H1 (cell line): ENCODE data around the gene TBC1D4. TPM values are rescaled to one million over a fixed set of nuclear protein-coding genes. Genes with fewer than 3 reads are reported as not detected.

ENCODE experiments used
- CTCF ChIA-PET: fragments of 300-600 bp; sonication (Branson Sonifier 250); formaldehyde crosslinking; loops from one replicate; lab custom pipeline; 2021; ENCODE audit not compliant: partially characterized antibody; lab: Charles Lee
- POLR2A ChIA-PET: fragments of 300-600 bp; sonication (Branson Sonifier 250); formaldehyde crosslinking; loops from one replicate; lab custom pipeline; 2021; ENCODE audit warnings: inconsistent platforms; ENCODE audit not compliant: partially characterized antibody; lab: Charles Lee
- DNase-seq, 2 experiments: peaks; one replicate each; pipeline versions ENCODE4 v3.0.0 to v3.0.0-alpha.2; 2010 to 2022; ENCODE audit warnings: low spot score in 2 of 2, low read depth in 1 of 2, mixed read lengths in 1 of 2
- FAIRE-seq: peaks from 2 replicates; lab custom pipeline; 2011; peaks lifted over from hg19 to GRCh38; lab: Jason Lieb, UNC
- H2AFZ ChIP-seq: 2 replicates; pipeline ENCODE4 v1.8.1; 2012; ENCODE audit warnings: low read length, inconsistent platforms
- H2AK5ac ChIP-seq: 2 replicates; pipeline ENCODE4 v1.6.1; 2013; ENCODE audit warnings: low read depth, low read length
- H2BK120ac ChIP-seq: replicated peaks from 2 replicates; pipeline ENCODE3; 2013; ENCODE audit warnings: low read depth, low read length, inconsistent platforms
- H2BK12ac ChIP-seq: 2 replicates; pipeline ENCODE4 v1.6.1; 2013; ENCODE audit warnings: low read depth, low read length
- H2BK15ac ChIP-seq: 2 replicates; pipeline ENCODE4 v1.6.1; 2013; ENCODE audit warnings: low read length
- H2BK20ac ChIP-seq: 2 replicates; pipeline ENCODE4 v1.6.1; 2013; ENCODE audit warnings: low read length
- H2BK5ac ChIP-seq: 2 replicates; pipeline ENCODE4 v1.6.1; 2013; ENCODE audit warnings: low read depth, low read length
- H3K14ac ChIP-seq: 2 replicates; pipeline ENCODE4 v1.6.1; 2013; ENCODE audit warnings: inconsistent platforms; ENCODE audit not compliant: insufficient read length
- H3K18ac ChIP-seq: 2 replicates; pipeline ENCODE4 v1.6.1; 2013; ENCODE audit warnings: low read length; ENCODE audit errors: extremely low read depth
- H3K23ac ChIP-seq: 2 replicates; pipeline ENCODE4 v1.6.1; 2013; ENCODE audit warnings: inconsistent platforms; ENCODE audit not compliant: insufficient read length
- H3K23me2 ChIP-seq: 2 replicates; pipeline ENCODE4 v1.6.1; 2013; ENCODE audit warnings: low read depth, low read length
- H3K27ac ChIP-seq: 2 replicates; pipeline ENCODE4 v1.6.1; 2011; ENCODE audit warnings: low read depth, low read length, inconsistent platforms
- H3K27me3 ChIP-seq, 4 experiments: replicated peaks in 1 of 4; 1 replicate in 1 of 4; 2 replicates in 3 of 4; pipeline versions ENCODE4 v1.6.1 to v1.8.1; 2011 to 2013; ENCODE audit warnings: low read length in 3 of 4, mild to moderate bottlenecking in 3 of 4, inconsistent platforms in 2 of 4, mixed read lengths in 2 of 4, moderate library complexity in 1 of 4; ENCODE audit not compliant: control insufficient read depth in 3 of 4, insufficient read depth in 3 of 4; ENCODE audit errors: extremely low read depth in 1 of 4
- H3K36me3 ChIP-seq, 4 experiments: 2 replicates each; pipeline versions ENCODE4 v1.6.1 to v1.8.1; 2011 to 2013; ENCODE audit warnings: mild to moderate bottlenecking in 4 of 4, low read length in 3 of 4, moderate library complexity in 2 of 4, control low read depth in 1 of 4, inconsistent platforms in 1 of 4; ENCODE audit not compliant: insufficient read depth in 4 of 4, control insufficient read depth in 2 of 4
- H3K4ac ChIP-seq: replicated peaks from 2 replicates; pipeline ENCODE3; 2013; ENCODE audit warnings: low read length, low read depth, mixed read lengths, inconsistent platforms; ENCODE audit not compliant: insufficient read length
- H3K4me1 ChIP-seq, 4 experiments: replicated peaks in 1 of 4; 1 replicate in 1 of 4; 2 replicates in 3 of 4; pipeline versions ENCODE4 v1.6.1 to v1.8.1; 2011 to 2013; ENCODE audit warnings: low read length in 3 of 4, inconsistent platforms in 2 of 4, mixed read lengths in 1 of 4; ENCODE audit not compliant: insufficient read depth in 4 of 4, control insufficient read depth in 3 of 4
- H3K4me2 ChIP-seq, 2 experiments: 2 replicates each; pipeline versions ENCODE4 v1.6.1 to v1.8.1; 2011 to 2013; ENCODE audit warnings: low read depth in 2 of 2, low read length in 2 of 2, control low read depth in 1 of 2, inconsistent platforms in 1 of 2, mild to moderate bottlenecking in 1 of 2; ENCODE audit not compliant: insufficient read depth in 1 of 2
- H3K4me3 ChIP-seq, 4 experiments: fragments of 200-600, 300-600 bp in 1 of 4; sonication (generic), shearing (Covaris generic), sonication (Bioruptor Twin) in 1 of 4; 2 replicates each; pipeline versions ENCODE4 v1.5.1 to v1.8.1; 2011 to 2016; ENCODE audit warnings: low read length in 4 of 4, low read depth in 3 of 4, control low read depth in 2 of 4, inconsistent platforms in 2 of 4, mild to moderate bottlenecking in 2 of 4, mixed read lengths in 1 of 4, moderate library complexity in 1 of 4; ENCODE audit not compliant: insufficient read depth in 2 of 4; ENCODE audit errors: extremely low read depth in 1 of 4
- H3K56ac ChIP-seq: replicated peaks from 2 replicates; pipeline ENCODE3; 2013; ENCODE audit warnings: low read depth, mild to moderate bottlenecking, mixed read lengths, low read length, inconsistent platforms; ENCODE audit not compliant: insufficient read length
- H3K79me1 ChIP-seq: 2 replicates; pipeline ENCODE4 v1.6.1; 2013; ENCODE audit warnings: low read depth, low read length, control low read depth
- H3K79me2 ChIP-seq, 2 experiments: 2 replicates each; pipeline versions ENCODE4 v1.6.1 to v1.8.1; 2012 to 2013; ENCODE audit warnings: low read length in 2 of 2, mild to moderate bottlenecking in 2 of 2, inconsistent platforms in 1 of 2; ENCODE audit not compliant: insufficient read depth in 2 of 2, control insufficient read depth in 1 of 2
- H3K9ac ChIP-seq, 4 experiments: replicated peaks in 1 of 4; 1 replicate in 1 of 4; 2 replicates in 3 of 4; pipeline versions ENCODE4 v1.6.1 to v1.8.1; 2011 to 2013; ENCODE audit warnings: low read depth in 3 of 4, low read length in 3 of 4, control low read depth in 2 of 4, mild to moderate bottlenecking in 2 of 4, moderate library complexity in 2 of 4, inconsistent platforms in 1 of 4; ENCODE audit errors: extremely low read depth in 1 of 4
- H3K9me3 ChIP-seq, 2 experiments: 2 replicates each; pipeline versions ENCODE4 v1.6.1 to v1.8.1; 2012 to 2013; ENCODE audit warnings: mild to moderate bottlenecking in 2 of 2, moderate library complexity in 2 of 2, control low read depth in 1 of 2, inconsistent platforms in 1 of 2, low read depth in 1 of 2, low read length in 1 of 2, mixed read lengths in 1 of 2; ENCODE audit not compliant: insufficient read depth in 2 of 2
- H4K20me1 ChIP-seq, 2 experiments: replicated peaks in 1 of 2; 2 replicates each; pipeline versions ENCODE3 to v1.8.1; 2011 to 2013; ENCODE audit warnings: inconsistent platforms in 2 of 2, low read length in 2 of 2, mild to moderate bottlenecking in 1 of 2; ENCODE audit not compliant: insufficient read depth in 2 of 2, control insufficient read depth in 1 of 2
- H4K5ac ChIP-seq: 2 replicates; pipeline ENCODE4 v1.6.1; 2013; ENCODE audit warnings: low read length, low read depth, mixed read lengths, inconsistent platforms; ENCODE audit not compliant: insufficient read length
- H4K8ac ChIP-seq: 2 replicates; pipeline ENCODE4 v1.8.0; 2013; ENCODE audit warnings: mild to moderate bottlenecking, moderate library complexity, low read length, inconsistent platforms; ENCODE audit not compliant: insufficient read depth; ENCODE audit errors: extremely low read depth
- H4K91ac ChIP-seq: replicated peaks from 2 replicates; pipeline ENCODE3; 2013; ENCODE audit warnings: low read length, mixed read lengths, inconsistent platforms; ENCODE audit not compliant: insufficient read length
- BRCA1 ChIP-seq: IDR thresholded peaks from 2 replicates; pipeline ENCODE4 v1.6.1; 2012; ENCODE audit warnings: low read depth, low read length, improper control_type of control experiment
- CEBPB ChIP-seq: IDR thresholded peaks from 2 replicates; pipeline ENCODE4 v1.6.1; 2012; ENCODE audit warnings: low read depth, low read length
- CHD2 ChIP-seq: IDR thresholded peaks from 2 replicates; pipeline ENCODE4 v1.6.1; 2012; ENCODE audit warnings: low read length, improper control_type of control experiment
- EGR1 ChIP-seq: IDR thresholded peaks from 2 replicates; pipeline ENCODE4 v1.6.1; 2011; ENCODE audit warnings: low read depth, low read length, borderline replicate concordance
- NANOG ChIP-seq: IDR thresholded peaks from 2 replicates; pipeline ENCODE4 v1.6.1; 2011; ENCODE audit warnings: low read length, low read depth, mild to moderate bottlenecking, inconsistent platforms; ENCODE audit not compliant: insufficient read depth, poor library complexity, severe bottlenecking
- PHF8 ChIP-seq: fragments of 200-600 bp; sonication (generic); conservative IDR thresholded peaks from 2 replicates; pipeline ENCODE4 v1.7.1; 2012; ENCODE audit warnings: low read depth, mild to moderate bottlenecking, inconsistent platforms, low read length, moderate library complexity
- POLR2A ChIP-seq, 2 experiments: IDR thresholded peaks; 1 replicate in 1 of 2; 2 replicates in 1 of 2; pipeline ENCODE4 v1.6.1; 2011; ENCODE audit warnings: low read depth in 2 of 2, low read length in 2 of 2, mild to moderate bottlenecking in 2 of 2; ENCODE audit errors: control extremely low read depth in 1 of 2
- RBBP5 ChIP-seq: IDR thresholded peaks from 2 replicates; pipeline ENCODE4 v1.7.1; 2012; ENCODE audit warnings: low read depth, mild to moderate bottlenecking, inconsistent platforms, low read length, moderate library complexity, borderline replicate concordance
- RXRA ChIP-seq: IDR thresholded peaks from 2 replicates; pipeline ENCODE4 v1.6.1; 2011; ENCODE audit warnings: low read depth, mild to moderate bottlenecking, low read length, moderate library complexity; ENCODE audit not compliant: insufficient read depth
- SUZ12 ChIP-seq: fragments of 200-600 bp; sonication (generic); IDR thresholded peaks from 2 replicates; pipeline ENCODE4 v1.6.1; 2012; ENCODE audit warnings: mild to moderate bottlenecking, inconsistent platforms, low read length, moderate library complexity, mixed read lengths
- TBP ChIP-seq: IDR thresholded peaks from 2 replicates; pipeline ENCODE4 v1.6.1; 2011; ENCODE audit warnings: low read depth, low read length, improper control_type of control experiment
- TCF12 ChIP-seq: IDR thresholded peaks from 2 replicates; pipeline ENCODE4 v1.6.1; 2011; ENCODE audit warnings: low read depth, mild to moderate bottlenecking, low read length
- TEAD4 ChIP-seq: IDR thresholded peaks from 2 replicates; pipeline ENCODE4 v1.6.1; 2012; ENCODE audit warnings: low read depth, low read length, inconsistent platforms, mixed read lengths
- USF2 ChIP-seq: IDR thresholded peaks from 2 replicates; pipeline ENCODE4 v1.6.1; 2011; ENCODE audit warnings: low read length, improper control_type of control experiment
- WGBS, 2 experiments: shearing (Covaris generic) in 1 of 2; methylation state at CpG; one replicate each; pipeline versions ENCODE4 v1.1.6 to v1.1.7; 2013 to 2015; ENCODE audit warnings: low lambda C conversion rate in 2 of 2, mixed read lengths in 2 of 2, inconsistent platforms in 1 of 2, low coverage in 1 of 2, missing lambda C conversion rate in 1 of 2; ENCODE audit not compliant: insufficient replicate concordance in 2 of 2, insufficient coverage in 1 of 2, insufficient read length in 1 of 2; ENCODE audit errors: extremely low coverage in 1 of 2, missing lambda C conversion rate in 1 of 2; 5-methylcytosine and 5-hydroxymethylcytosine counted together
- polyA plus RNA-seq, 7 experiments: library from polyadenylated mRNA; depleted of rRNA in 3 of 7; stranded (reverse) in 5 of 7; unstranded in 2 of 7; fragments of >200 nt in 5 of 7; fragments of 200-250 nt in 2 of 7; gene quantifications; 1 replicate in 5 of 7; 2 replicates in 1 of 7; 4 replicates in 1 of 7; pipeline versions ENCODE4 v1.2.1 to v1.2.3, GENCODE V29; 2011 to 2013; ENCODE audit warnings: missing spikeins in 2 of 7, mixed read lengths in 2 of 7
- total RNA-seq: library from RNA; stranded (reverse); fragmentation: NEBNext Ultra II Directional; extraction: Animal tissue kit (Norgen Biotek cat#: 25700); gene quantifications from 2 replicates; pipeline ENCODE4 v1.2.1, GENCODE V29; 2021

TBC1D4 gene
- total and polyA plus RNA-seq, 2 of the 8 experiments (the other 6 are each of a cell fraction or from before 2014, with no cell fraction given) = 16.7 to 39.0 TPM

DNA sequence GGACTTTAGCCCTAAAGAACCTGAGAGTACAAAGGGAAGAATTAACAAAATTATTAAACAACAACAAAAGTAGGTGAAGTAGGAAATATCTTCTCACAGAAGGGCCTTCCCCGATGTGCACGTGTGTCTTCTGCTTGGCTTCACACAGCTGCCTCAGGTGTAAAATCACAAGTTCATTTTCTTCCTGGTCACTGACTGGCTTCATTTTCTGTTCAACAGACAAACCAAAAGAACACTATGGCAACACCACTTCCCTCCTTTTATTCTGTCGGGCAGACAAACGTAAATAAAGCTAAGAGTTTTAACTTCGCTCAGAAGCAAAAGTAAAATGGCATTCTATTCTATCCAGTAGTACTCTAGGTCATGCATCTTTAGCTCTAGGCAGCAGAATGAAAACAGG, 140.9 kb downstream of the TBC1D4 start:
- Histone ChIP-seq H4K91ac (no peak overlapping the region), H3K27me3 (peaks cover 0 to 1% (median 0%) of the 10 kb centered on the region in 4 experiments; a peak in 1 of 7 replicates), H3K36me3 (peaks cover 0 to 7% (median 3%) of the 10 kb centered on the region in 4 experiments; a peak in 2 of 8 replicates), H3K4me2 (no peak overlapping the region), H2AK5ac (no peak overlapping the region), H3K23me2 (no peaks in the 10 kb centered on the region; the same call in 1 of the 2 replicates), H2BK12ac (no peak overlapping the region), H2BK15ac (no peak overlapping the region), H3K4me1 (peaks cover 0 to 3% (median 0%) of the 10 kb centered on the region in 4 experiments; a peak in 1 of 7 replicates), H2BK5ac (no peak overlapping the region), H2BK120ac (no peak overlapping the region), H3K14ac (no peak overlapping the region), H4K8ac (no peak overlapping the region), H3K4me3 (no peak overlapping the region), H4K20me1 (no peaks in the 10 kb centered on the region), H4K5ac (no peak overlapping the region), H3K27ac (no peak overlapping the region), H3K9ac (no peak overlapping the region), H3K79me1 (no peaks in the 10 kb centered on the region), H3K56ac (no peak overlapping the region), H2AFZ (no peak overlapping the region), H3K79me2 (no peaks in the 10 kb centered on the region), H3K23ac (no peak overlapping the region), H3K4ac (no peak overlapping the region), H3K18ac (no peak overlapping the region), H3K9me3 (no peaks in the 10 kb centered on the region), H2BK20ac (no peak overlapping the region)
- FAIRE-seq (no peak), DNase-seq (no peak)
- 95% methylated on average over 5 of the region's 5 CpGs; no CpG with 5 or more reads in 1 of the 2 experiments for WGBS, 2 experiments
- POLR2A ChIA-PET = interaction anchor here (0.8 kb wide), 1 partner anchor 9 kb away, joined by 6 read pairs; no protein-coding TSS in a partner anchor
- CTCF ChIA-PET = interaction anchor here (1.0 to 2.2 kb wide), 3 partner anchors 17 to 47 kb away, joined by 3 to 6 read pairs (median 3); no protein-coding TSS in a partner anchor
- no peak for TF ChIP-seq POLR2A (IDR thresholded peaks at IDR 0.05; ENCODE audit: control extremely low read depth in 1 of 2, low read depth in 2 of 2, low read length in 2 of 2)
- TF ChIP-seq USF2 = no peak
- TF ChIP-seq BRCA1 = no peak
- no peak for TF ChIP-seq EGR1
- no peak for TF ChIP-seq NANOG
- TF ChIP-seq SUZ12 = no peak
- TF ChIP-seq RBBP5 = no peak
- no peak for TF ChIP-seq TCF12
- TF ChIP-seq RXRA = no peak
- no peak for TF ChIP-seq CHD2
- no peak for TF ChIP-seq CEBPB
- TF ChIP-seq PHF8 = no peak
- no peak for TF ChIP-seq TBP
- TF ChIP-seq TEAD4 = no peak
